Kidney (tissue), 14 donors: ENCODE results near the gene JMJD4. TPM values are rescaled to one million over a fixed set of nuclear protein-coding genes. Genes with fewer than 3 reads are reported as not detected.
A peak's percentile ranks its signal among the peaks of the same experiment; 100 is the strongest.

Experiments
- DNase-seq, 5 donors: peaks; one replicate each; pipeline ENCODE4 v3.0.0-alpha.2; 2013 to 2020
- FAIRE-seq: peaks from 2 replicates; lab custom pipeline; 2012; peaks lifted over from hg19 to GRCh38; lab: Jason Lieb, UNC
- H3K27ac ChIP-seq, 2 donors: one replicate each; pipeline ENCODE4 v1.7.0; 2013; ENCODE audit warnings: low read depth in 2 of 2, low read length in 2 of 2, inconsistent platforms in 1 of 2
- H3K27me3 ChIP-seq: one replicate; pipeline ENCODE4 v1.7.1; 2013; ENCODE audit warnings: low read length, inconsistent platforms; ENCODE audit not compliant: control insufficient read depth, insufficient read depth
- H3K36me3 ChIP-seq, 3 donors: one replicate each; pipeline versions ENCODE4 v1.7.0 to v1.7.1; 2013; ENCODE audit warnings: low read length in 3 of 3, control low read depth in 1 of 3, inconsistent platforms in 1 of 3; ENCODE audit not compliant: insufficient read depth in 3 of 3, control insufficient read depth in 2 of 3
- H3K4me1 ChIP-seq, 3 donors: one replicate each; pipeline versions ENCODE4 v1.7.0 to v1.7.1; 2013; ENCODE audit warnings: low read length in 3 of 3, inconsistent platforms in 1 of 3, low read depth in 1 of 3; ENCODE audit not compliant: control insufficient read depth in 2 of 3, insufficient read depth in 2 of 3
- H3K4me3 ChIP-seq, 3 donors: one replicate each; pipeline versions ENCODE4 v1.7.0 to v1.8.1; 2013; ENCODE audit warnings: low read length in 3 of 3, control low read depth in 1 of 3, inconsistent platforms in 1 of 3
- H3K9ac ChIP-seq, 3 donors: one replicate each; pipeline versions ENCODE4 v1.7.0 to v1.7.1; 2013; ENCODE audit warnings: low read length in 3 of 3, control low read depth in 1 of 3, inconsistent platforms in 1 of 3
- H3K9me3 ChIP-seq, 3 donors: one replicate each; pipeline versions ENCODE4 v1.7.0 to v1.7.1; 2013; ENCODE audit warnings: low read length in 3 of 3, control low read depth in 1 of 3, inconsistent platforms in 1 of 3; ENCODE audit not compliant: control insufficient read depth in 2 of 3, insufficient read depth in 1 of 3
- CTCF ChIP-seq: IDR thresholded peaks from 3 replicates; pipeline ENCODE4 v1.5.1; 2012; ENCODE audit warnings: mild to moderate bottlenecking, moderate library complexity, borderline replicate concordance; ENCODE audit not compliant: insufficient read depth; ENCODE audit errors: extremely low read depth
- intact Hi-C: fragments of 100-400 bp; cut with DNase I; formaldehyde crosslinking; loops from one replicate; pipeline ENCODE4 v1.11.1; 2022
- polyA plus RNA-seq: library from polyadenylated mRNA; stranded (reverse); fragments of 350-450 nt; fragmentation: Illumina TruSeq; extraction: RNeasy Lipid Tissue Mini Kit (QIAGEN cat#74804); gene quantifications from one replicate; pipeline ENCODE4 v1.2.3, GENCODE V29; 2014; ENCODE audit warnings: low read depth, low replicate concordance; ENCODE audit not compliant: insufficient read depth
- total RNA-seq: library from RNA; stranded (reverse); fragmentation: NEBNext Ultra II Directional; extraction: Animal tissue kit (Norgen Biotek cat#: 25700); gene quantifications from one replicate; pipeline ENCODE4 v1.2.1, GENCODE V29; 2021
- donor health status: control.
- donor health status: control.
- donor health status: control.
- donor health status: control.
- donor health status: control.
- donor health status: DM: yes; HTN: yes; CAD: no.
- donor health status: Normal renal cell carcinoma (clear cell type).

The JMJD4 gene
- total and polyA plus RNA-seq, 2 donors from 2014 or later: 12.6 to 15.9 TPM

GRCh38 chr1:227779021-227779441, 43.9 kb upstream of the JMJD4 start:
- DNase-seq: peak in 1 of 5 donors; percentile 35
- Histone ChIP-seq H3K9ac (no peak overlapping the region), H3K4me3 (no peak overlapping the region), H3K36me3 (peaks cover 0 to 2% (median 0%) of the 10 kb centered on the region in 3 donors), H3K27me3 (no peaks in the 10 kb centered on the region), H3K27ac (no peak overlapping the region), H3K4me1 (no peaks in the 10 kb centered on the region), H3K9me3 (no peaks in the 10 kb centered on the region)
- intact Hi-C loops: no loop called here
- TF ChIP-seq CTCF: no peak
- FAIRE-seq: no peak

- H3K4me1 ChIP-seq: peaks cover 0 to 2% (median 0%) of the 10 kb centered on the region in 3 donors
Measured at GRCh38 chr1:227778401-227778947, 43.4 kb upstream of the JMJD4 start.

GRCh38 chr1:227777646-227778045, 42.5 kb upstream of the JMJD4 start:
- H3K9me3 ChIP-seq: no peaks in the 10 kb centered on the region
- DNase-seq (peak in 2 of 5 donors; percentile 14 to 21), FAIRE-seq (no peak)
- H3K27me3 ChIP-seq: no peaks in the 10 kb centered on the region
- H3K9ac ChIP-seq: no peak overlapping the region
- peaks cover 0 to 2% (median 0%) of the 10 kb centered on the region in 3 donors for H3K4me1 ChIP-seq
- peaks cover 0 to 2% (median 0%) of the 10 kb centered on the region in 3 donors for H3K36me3 ChIP-seq
- no peak overlapping the region for H3K4me3 ChIP-seq
- intact Hi-C loops: no loop called here
- no peak overlapping the region for H3K27ac ChIP-seq
- TF ChIP-seq CTCF: no peak

More at GRCh38 chr1:227778401-227778947, 43.4 kb upstream of the JMJD4 start:
- no peak for TF ChIP-seq CTCF
- no peaks in the 10 kb centered on the region for H3K9me3 ChIP-seq
- no peak overlapping the region for H3K4me3 ChIP-seq
- no peak for FAIRE-seq
- peaks cover 0 to 2% (median 0%) of the 10 kb centered on the region in 3 donors for H3K36me3 ChIP-seq
- no peaks in the 10 kb centered on the region for H3K27me3 ChIP-seq
- DNase-seq: peak in 1 of 5 donors; percentile 17
- H3K27ac ChIP-seq: no peak overlapping the region
- no peak overlapping the region for H3K9ac ChIP-seq
- intact Hi-C loops: no loop called here

GRCh38 chr1:227777156-227777555, 42.1 kb upstream of the JMJD4 start:
- DNase-seq (peak in 2 of 5 donors; percentile 22 to 24), FAIRE-seq (no peak)
- Histone ChIP-seq H3K4me1 (peaks cover 0 to 2% (median 0%) of the 10 kb centered on the region in 3 donors), H3K4me3 (no peak overlapping the region), H3K36me3 (peaks cover 0 to 2% (median 0%) of the 10 kb centered on the region in 3 donors), H3K9me3 (no peaks in the 10 kb centered on the region), H3K27ac (no peak overlapping the region), H3K27me3 (no peaks in the 10 kb centered on the region), H3K9ac (no peak overlapping the region)
- intact Hi-C loops: no loop called here
- TF ChIP-seq CTCF: no peak
